ENCODE measurements around the gene PIAS1. TPM values are rescaled to one million over a fixed set of nuclear protein-coding genes. Genes with fewer than 3 reads are reported as not detected.

The PIAS1 gene
- total and polyA plus RNA-seq, 2 donors (not counting 3 experiments of a cell fraction or from before 2014, with no cell fraction given): 23.7 to 24.2 TPM

DNA sequence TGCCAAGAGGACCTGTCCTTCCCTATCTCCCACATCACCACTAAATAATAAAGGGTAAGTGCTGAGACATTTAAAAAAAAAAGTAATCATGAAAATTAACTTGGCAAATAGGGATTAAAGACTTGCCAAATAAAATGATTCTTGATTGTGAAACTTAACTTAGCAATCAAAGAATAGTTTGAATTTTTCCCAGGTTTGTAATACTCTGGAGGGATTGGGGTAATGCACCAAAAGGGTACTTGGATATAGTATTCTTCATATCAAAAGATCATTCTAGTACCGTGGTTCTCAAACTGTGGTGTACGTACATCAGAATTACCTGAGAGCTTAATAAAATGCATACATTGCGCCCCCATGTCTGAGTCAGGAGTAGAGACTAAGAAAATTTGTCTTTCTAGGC, 122.5 kb downstream of the PIAS1 start:
- no peak for FAIRE-seq
- POLR2A ChIA-PET: no interaction called here
- Histone ChIP-seq H3K27me3 (ENCODE audit: control insufficient read depth in 2 of 2, insufficient read depth in 2 of 2, low read length in 2 of 2) (no peaks in the 10 kb centered on the region), H3K79me2 (ENCODE audit: control insufficient read depth, insufficient read depth, low read length) (no peaks in the 10 kb centered on the region), H3K36me3 (ENCODE audit: control insufficient read depth in 2 of 2, extremely low read depth in 1 of 2, insufficient read depth in 2 of 2, low read length in 2 of 2) (peaks cover 6 to 8% of the 10 kb centered on the region in 2 experiments), H3K27ac (ENCODE audit: insufficient read depth, low read depth, low read length) (no peak overlapping the region), H3K4me1 (ENCODE audit: control insufficient read depth, extremely low read depth, insufficient read depth, low read length) (no peaks in the 10 kb centered on the region), H4K20me1 (replicated peaks; ENCODE audit: control insufficient read depth, extremely low read depth, insufficient read depth, low read length) (no peaks in the 10 kb centered on the region), H2AFZ (ENCODE audit: low read depth, low read length) (no peak overlapping the region), H3K4me3 (replicated peaks in 1 of 3; ENCODE audit: insufficient read depth in 1 of 3, low read depth in 1 of 3, low read length in 3 of 3) (no peak overlapping the region), H3K4me2 (ENCODE audit: insufficient read depth, low read length) (no peak overlapping the region), H3K9me3 (replicated peaks; ENCODE audit: control insufficient read depth, insufficient read depth, low read length) (no peaks in the 10 kb centered on the region), H3K9me1 (replicated peaks; ENCODE audit: control insufficient read depth, extremely low read depth, insufficient read depth, low read length) (no peaks in the 10 kb centered on the region), H3K9ac (replicated peaks; ENCODE audit: extremely low read depth, insufficient read depth, low read length) (no peak overlapping the region)
- dilution Hi-C loops (cut with MboI; ENCODE audit: extremely low pct_ligation_motif_present, low sequenced_read_pairs): no loop called here
- no TSS peak for BruUV-seq (replicated peaks)
- CTCF ChIA-PET: interaction anchor here (2.5 kb wide), 1 partner anchor 22 kb away, joined by 9 read pairs; no protein-coding TSS in a partner anchor
- no peak for TF ChIP-seq MYC (IDR thresholded peaks at IDR 0.05; ENCODE audit: low read depth, low read length)
- intact Hi-C loops (cut with micrococcal nuclease): no loop called here
- DNase-seq (ENCODE audit: low read depth, low spot score): no peak

DNA sequence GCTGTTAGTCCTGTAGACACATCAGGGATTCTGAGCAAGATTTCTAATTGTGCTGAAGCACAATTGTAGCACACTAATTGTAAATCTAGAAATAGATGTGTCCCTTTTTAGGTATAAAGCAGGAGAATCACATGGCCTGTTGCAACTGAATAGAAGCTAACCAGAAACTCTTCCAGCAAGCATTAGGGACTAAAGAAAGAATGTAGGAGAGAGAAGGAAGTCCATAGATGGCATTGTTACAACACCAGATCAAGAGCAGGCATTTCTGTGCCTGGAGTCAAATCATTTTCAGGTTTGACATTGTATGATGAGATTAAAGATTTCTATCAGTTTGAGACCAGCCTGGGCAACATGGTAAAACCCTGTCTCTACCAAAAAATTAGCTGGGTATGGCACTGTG, 123.6 kb downstream of the PIAS1 start:
- H2AFZ ChIP-seq (ENCODE audit: low read depth, low read length): no peak overlapping the region
- no peaks in the 10 kb centered on the region for H3K27me3 ChIP-seq (ENCODE audit: control insufficient read depth in 2 of 2, insufficient read depth in 2 of 2, low read length in 2 of 2)
- H3K36me3 ChIP-seq (ENCODE audit: control insufficient read depth in 2 of 2, extremely low read depth in 1 of 2, insufficient read depth in 2 of 2, low read length in 2 of 2): peaks cover 6 to 8% of the 10 kb centered on the region in 2 experiments
- DNase-seq (ENCODE audit: low read depth, low spot score): no peak
- intact Hi-C loops (cut with micrococcal nuclease) (no loop called here), dilution Hi-C loops (cut with MboI; ENCODE audit: extremely low pct_ligation_motif_present, low sequenced_read_pairs) (no loop called here)
- no peaks in the 10 kb centered on the region for H3K9me3 ChIP-seq (replicated peaks; ENCODE audit: control insufficient read depth, insufficient read depth, low read length)
- BruUV-seq (replicated peaks): no TSS peak
- no peaks in the 10 kb centered on the region for H3K79me2 ChIP-seq (ENCODE audit: control insufficient read depth, insufficient read depth, low read length)
- no peak for TF ChIP-seq MYC (IDR thresholded peaks at IDR 0.05; ENCODE audit: low read depth, low read length)
- TF ChIP-seq POLR2AphosphoS5 (IDR thresholded peaks at IDR 0.05; ENCODE audit: insufficient read depth, low read depth, low read length): no peak
- TF ChIP-seq GATA2 (IDR thresholded peaks at IDR 0.05; ENCODE audit: insufficient read depth, insufficient read length, low read depth, low read length): no peak
- FAIRE-seq: no peak
- POLR2A ChIA-PET: no interaction called here
- no peak overlapping the region for H3K4me2 ChIP-seq (ENCODE audit: insufficient read depth, low read length)
- H3K4me3 ChIP-seq (replicated peaks in 1 of 3; ENCODE audit: insufficient read depth in 1 of 3, low read depth in 1 of 3, low read length in 3 of 3): no peak overlapping the region
- CTCF ChIA-PET: no interaction called here
- H3K4me1 ChIP-seq (ENCODE audit: control insufficient read depth, extremely low read depth, insufficient read depth, low read length): no peaks in the 10 kb centered on the region
- no peaks in the 10 kb centered on the region for H3K9me1 ChIP-seq (replicated peaks; ENCODE audit: control insufficient read depth, extremely low read depth, insufficient read depth, low read length)
- no peaks in the 10 kb centered on the region for H4K20me1 ChIP-seq (replicated peaks; ENCODE audit: control insufficient read depth, extremely low read depth, insufficient read depth, low read length)
- no peak overlapping the region for H3K9ac ChIP-seq (replicated peaks; ENCODE audit: extremely low read depth, insufficient read depth, low read length)
- H3K27ac ChIP-seq (ENCODE audit: insufficient read depth, low read depth, low read length): no peak overlapping the region

Data from endothelial cell of umbilical vein (primary cell).